ENCODE data around the gene ACTRT2. TPM values are rescaled to one million over a fixed set of nuclear protein-coding genes. Genes with fewer than 3 reads are reported as not detected.

ACTRT2 gene
- total and polyA plus RNA-seq, 2 experiments from 2014 or later, result not detected

DNA sequence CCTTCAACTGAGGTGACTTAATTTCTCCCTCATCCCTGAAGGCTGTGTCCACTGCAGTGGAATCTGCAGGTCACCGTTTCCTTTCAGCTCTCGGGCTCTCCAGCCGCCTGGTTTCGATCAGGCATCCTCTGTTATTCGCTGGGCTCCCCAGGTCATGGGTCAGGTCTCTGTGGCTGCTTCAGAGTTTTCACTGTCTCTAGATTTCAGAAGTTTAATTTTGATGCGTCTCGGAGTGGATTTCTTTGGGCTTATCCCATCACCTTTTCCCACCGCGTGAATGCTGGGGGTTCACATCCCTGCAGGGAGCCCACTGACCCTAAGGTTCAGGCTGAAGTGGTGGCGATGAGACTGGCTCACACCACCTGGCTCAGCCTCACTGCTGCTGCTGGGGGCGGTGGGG, 3.3 kb downstream of the ACTRT2 start:
- no peak overlapping the region for H3K4me3 ChIP-seq
- no peaks in the 10 kb centered on the region for H3K9me3 Mint-ChIP-seq
- TF ChIP-seq NANOG (IDR thresholded peaks at IDR 0.05; ENCODE audit: borderline replicate concordance), result no peak
- no peak for TF ChIP-seq ZNF114 (CRISPR knock-in tag; IDR thresholded peaks at IDR 0.05)
- TF ChIP-seq, protein P1, sequence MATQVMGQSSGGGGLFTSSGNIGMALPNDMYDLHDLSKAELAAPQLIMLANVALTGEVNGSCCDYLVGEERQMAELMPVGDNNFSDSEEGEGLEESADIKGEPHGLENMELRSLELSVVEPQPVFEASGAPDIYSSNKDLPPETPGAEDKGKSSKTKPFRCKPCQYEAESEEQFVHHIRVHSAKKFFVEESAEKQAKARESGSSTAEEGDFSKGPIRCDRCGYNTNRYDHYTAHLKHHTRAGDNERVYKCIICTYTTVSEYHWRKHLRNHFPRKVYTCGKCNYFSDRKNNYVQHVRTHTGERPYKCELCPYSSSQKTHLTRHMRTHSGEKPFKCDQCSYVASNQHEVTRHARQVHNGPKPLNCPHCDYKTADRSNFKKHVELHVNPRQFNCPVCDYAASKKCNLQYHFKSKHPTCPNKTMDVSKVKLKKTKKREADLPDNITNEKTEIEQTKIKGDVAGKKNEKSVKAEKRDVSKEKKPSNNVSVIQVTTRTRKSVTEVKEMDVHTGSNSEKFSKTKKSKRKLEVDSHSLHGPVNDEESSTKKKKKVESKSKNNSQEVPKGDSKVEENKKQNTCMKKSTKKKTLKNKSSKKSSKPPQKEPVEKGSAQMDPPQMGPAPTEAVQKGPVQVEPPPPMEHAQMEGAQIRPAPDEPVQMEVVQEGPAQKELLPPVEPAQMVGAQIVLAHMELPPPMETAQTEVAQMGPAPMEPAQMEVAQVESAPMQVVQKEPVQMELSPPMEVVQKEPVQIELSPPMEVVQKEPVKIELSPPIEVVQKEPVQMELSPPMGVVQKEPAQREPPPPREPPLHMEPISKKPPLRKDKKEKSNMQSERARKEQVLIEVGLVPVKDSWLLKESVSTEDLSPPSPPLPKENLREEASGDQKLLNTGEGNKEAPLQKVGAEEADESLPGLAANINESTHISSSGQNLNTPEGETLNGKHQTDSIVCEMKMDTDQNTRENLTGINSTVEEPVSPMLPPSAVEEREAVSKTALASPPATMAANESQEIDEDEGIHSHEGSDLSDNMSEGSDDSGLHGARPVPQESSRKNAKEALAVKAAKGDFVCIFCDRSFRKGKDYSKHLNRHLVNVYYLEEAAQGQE (IDR thresholded peaks at IDR 0.05; ENCODE audit: unreplicated experiment), result no peak
- TF ChIP-seq EZH2 (IDR thresholded peaks at IDR 0.05; ENCODE audit: low read depth, unreplicated experiment), result no peak
- no peak for TF ChIP-seq EZH2phosphoT487 (IDR thresholded peaks at IDR 0.05; ENCODE audit: unreplicated experiment)
- TF ChIP-seq JUNB (IDR thresholded peaks at IDR 0.05; ENCODE audit: unreplicated experiment), result no peak
- TF ChIP-seq ZNF331 (CRISPR knock-in tag; IDR thresholded peaks at IDR 0.05; ENCODE audit: low read depth), result no peak
- TF ChIP-seq, protein P2, sequence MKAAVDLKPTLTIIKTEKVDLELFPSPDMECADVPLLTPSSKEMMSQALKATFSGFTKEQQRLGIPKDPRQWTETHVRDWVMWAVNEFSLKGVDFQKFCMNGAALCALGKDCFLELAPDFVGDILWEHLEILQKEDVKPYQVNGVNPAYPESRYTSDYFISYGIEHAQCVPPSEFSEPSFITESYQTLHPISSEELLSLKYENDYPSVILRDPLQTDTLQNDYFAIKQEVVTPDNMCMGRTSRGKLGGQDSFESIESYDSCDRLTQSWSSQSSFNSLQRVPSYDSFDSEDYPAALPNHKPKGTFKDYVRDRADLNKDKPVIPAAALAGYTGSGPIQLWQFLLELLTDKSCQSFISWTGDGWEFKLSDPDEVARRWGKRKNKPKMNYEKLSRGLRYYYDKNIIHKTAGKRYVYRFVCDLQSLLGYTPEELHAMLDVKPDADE (IDR thresholded peaks at IDR 0.05), result no peak
- ATAC-seq, result no peak
- H4K20me1 ChIP-seq (replicated peaks; ENCODE audit: insufficient read depth), result no peaks in the 10 kb centered on the region
- no peak overlapping the region for H3K27ac Mint-ChIP-seq
- no peaks in the 10 kb centered on the region for H3K79me2 ChIP-seq (replicated peaks; ENCODE audit: insufficient read depth)
- no peaks in the 10 kb centered on the region for H3K27me3 ChIP-seq (ENCODE audit: insufficient read depth)
- no peak overlapping the region for H3K4me2 ChIP-seq
- H2AFZ ChIP-seq, result no peak overlapping the region
- peaks cover 12% of the 10 kb centered on the region for H3K27me3 Mint-ChIP-seq (ENCODE audit: insufficient read depth, low read depth, poor library complexity)
- H3K4me1 ChIP-seq (ENCODE audit: insufficient read depth), result no peaks in the 10 kb centered on the region; the same call in 1 of the 2 replicates
- no peak overlapping the region for H3K4me3 Mint-ChIP-seq
- no peaks in the 10 kb centered on the region for H3K36me3 ChIP-seq (ENCODE audit: insufficient read depth)
- no peaks in the 10 kb centered on the region for H3F3A ChIP-seq (replicated peaks; ENCODE audit: low read depth)
- no peak for DNase-seq (ENCODE audit: low spot score)
- no peak overlapping the region for H3K27ac ChIP-seq (ENCODE audit: low read depth)
- peaks cover 10% of the 10 kb centered on the region; the same call in 2 of the 3 replicates for H3K4me1 Mint-ChIP-seq
- no peaks in the 10 kb centered on the region for H3K9me2 ChIP-seq (ENCODE audit: insufficient read depth)
- no peaks in the 10 kb centered on the region for H3K36me3 Mint-ChIP-seq (ENCODE audit: low read depth)

DNA sequence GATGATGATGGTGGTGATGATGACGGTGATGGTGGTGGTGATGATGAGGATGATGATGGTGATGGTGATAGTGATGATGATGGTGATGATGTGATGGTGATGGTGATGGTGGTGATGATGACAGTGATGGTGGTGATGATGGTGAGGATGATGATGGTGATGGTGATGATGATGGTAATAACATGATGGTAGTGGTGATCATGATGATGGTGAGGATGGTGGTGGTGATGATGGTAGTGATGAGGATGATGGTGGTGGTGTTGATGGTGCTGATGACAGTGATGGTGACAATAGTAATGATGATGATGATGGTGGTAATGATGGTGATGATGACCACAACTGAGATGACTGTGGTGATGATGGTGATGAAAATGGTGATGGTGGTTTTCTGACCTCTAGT, 4.9 kb downstream of the ACTRT2 start:
- Mint-ChIP-seq H3K4me1 (peaks cover 5% of the 10 kb centered on the region; the same call in 2 of the 3 replicates), H3K36me3 (ENCODE audit: low read depth) (no peaks in the 10 kb centered on the region), H3K27me3 (ENCODE audit: insufficient read depth, low read depth, poor library complexity) (peaks cover 17% of the 10 kb centered on the region), H3K9me3 (no peaks in the 10 kb centered on the region), H3K4me3 (no peak overlapping the region), H3K27ac (no peak overlapping the region)
- H3K36me3 ChIP-seq (ENCODE audit: insufficient read depth), result no peaks in the 10 kb centered on the region
- no peaks in the 10 kb centered on the region for H4K20me1 ChIP-seq (replicated peaks; ENCODE audit: insufficient read depth)
- H3K4me2 ChIP-seq, result no peak overlapping the region
- H3K9me2 ChIP-seq (ENCODE audit: insufficient read depth), result no peaks in the 10 kb centered on the region
- H2AFZ ChIP-seq, result no peak overlapping the region
- no peaks in the 10 kb centered on the region for H3K27me3 ChIP-seq (ENCODE audit: insufficient read depth)
- no peak for ATAC-seq
- H3K4me1 ChIP-seq (ENCODE audit: insufficient read depth), result no peaks in the 10 kb centered on the region; the same call in 1 of the 2 replicates
- H3K4me3 ChIP-seq, result no peak overlapping the region
- no peak overlapping the region for H3K27ac ChIP-seq (ENCODE audit: low read depth)
- no peaks in the 10 kb centered on the region for H3F3A ChIP-seq (replicated peaks; ENCODE audit: low read depth)
- no peaks in the 10 kb centered on the region for H3K79me2 ChIP-seq (replicated peaks; ENCODE audit: insufficient read depth)
- no peak for DNase-seq (ENCODE audit: low spot score)
- TF ChIP-seq, protein P2 (IDR thresholded peaks at IDR 0.05), result no peak
- TF ChIP-seq JUNB (IDR thresholded peaks at IDR 0.05; ENCODE audit: unreplicated experiment), result no peak
- TF ChIP-seq, protein P3, sequence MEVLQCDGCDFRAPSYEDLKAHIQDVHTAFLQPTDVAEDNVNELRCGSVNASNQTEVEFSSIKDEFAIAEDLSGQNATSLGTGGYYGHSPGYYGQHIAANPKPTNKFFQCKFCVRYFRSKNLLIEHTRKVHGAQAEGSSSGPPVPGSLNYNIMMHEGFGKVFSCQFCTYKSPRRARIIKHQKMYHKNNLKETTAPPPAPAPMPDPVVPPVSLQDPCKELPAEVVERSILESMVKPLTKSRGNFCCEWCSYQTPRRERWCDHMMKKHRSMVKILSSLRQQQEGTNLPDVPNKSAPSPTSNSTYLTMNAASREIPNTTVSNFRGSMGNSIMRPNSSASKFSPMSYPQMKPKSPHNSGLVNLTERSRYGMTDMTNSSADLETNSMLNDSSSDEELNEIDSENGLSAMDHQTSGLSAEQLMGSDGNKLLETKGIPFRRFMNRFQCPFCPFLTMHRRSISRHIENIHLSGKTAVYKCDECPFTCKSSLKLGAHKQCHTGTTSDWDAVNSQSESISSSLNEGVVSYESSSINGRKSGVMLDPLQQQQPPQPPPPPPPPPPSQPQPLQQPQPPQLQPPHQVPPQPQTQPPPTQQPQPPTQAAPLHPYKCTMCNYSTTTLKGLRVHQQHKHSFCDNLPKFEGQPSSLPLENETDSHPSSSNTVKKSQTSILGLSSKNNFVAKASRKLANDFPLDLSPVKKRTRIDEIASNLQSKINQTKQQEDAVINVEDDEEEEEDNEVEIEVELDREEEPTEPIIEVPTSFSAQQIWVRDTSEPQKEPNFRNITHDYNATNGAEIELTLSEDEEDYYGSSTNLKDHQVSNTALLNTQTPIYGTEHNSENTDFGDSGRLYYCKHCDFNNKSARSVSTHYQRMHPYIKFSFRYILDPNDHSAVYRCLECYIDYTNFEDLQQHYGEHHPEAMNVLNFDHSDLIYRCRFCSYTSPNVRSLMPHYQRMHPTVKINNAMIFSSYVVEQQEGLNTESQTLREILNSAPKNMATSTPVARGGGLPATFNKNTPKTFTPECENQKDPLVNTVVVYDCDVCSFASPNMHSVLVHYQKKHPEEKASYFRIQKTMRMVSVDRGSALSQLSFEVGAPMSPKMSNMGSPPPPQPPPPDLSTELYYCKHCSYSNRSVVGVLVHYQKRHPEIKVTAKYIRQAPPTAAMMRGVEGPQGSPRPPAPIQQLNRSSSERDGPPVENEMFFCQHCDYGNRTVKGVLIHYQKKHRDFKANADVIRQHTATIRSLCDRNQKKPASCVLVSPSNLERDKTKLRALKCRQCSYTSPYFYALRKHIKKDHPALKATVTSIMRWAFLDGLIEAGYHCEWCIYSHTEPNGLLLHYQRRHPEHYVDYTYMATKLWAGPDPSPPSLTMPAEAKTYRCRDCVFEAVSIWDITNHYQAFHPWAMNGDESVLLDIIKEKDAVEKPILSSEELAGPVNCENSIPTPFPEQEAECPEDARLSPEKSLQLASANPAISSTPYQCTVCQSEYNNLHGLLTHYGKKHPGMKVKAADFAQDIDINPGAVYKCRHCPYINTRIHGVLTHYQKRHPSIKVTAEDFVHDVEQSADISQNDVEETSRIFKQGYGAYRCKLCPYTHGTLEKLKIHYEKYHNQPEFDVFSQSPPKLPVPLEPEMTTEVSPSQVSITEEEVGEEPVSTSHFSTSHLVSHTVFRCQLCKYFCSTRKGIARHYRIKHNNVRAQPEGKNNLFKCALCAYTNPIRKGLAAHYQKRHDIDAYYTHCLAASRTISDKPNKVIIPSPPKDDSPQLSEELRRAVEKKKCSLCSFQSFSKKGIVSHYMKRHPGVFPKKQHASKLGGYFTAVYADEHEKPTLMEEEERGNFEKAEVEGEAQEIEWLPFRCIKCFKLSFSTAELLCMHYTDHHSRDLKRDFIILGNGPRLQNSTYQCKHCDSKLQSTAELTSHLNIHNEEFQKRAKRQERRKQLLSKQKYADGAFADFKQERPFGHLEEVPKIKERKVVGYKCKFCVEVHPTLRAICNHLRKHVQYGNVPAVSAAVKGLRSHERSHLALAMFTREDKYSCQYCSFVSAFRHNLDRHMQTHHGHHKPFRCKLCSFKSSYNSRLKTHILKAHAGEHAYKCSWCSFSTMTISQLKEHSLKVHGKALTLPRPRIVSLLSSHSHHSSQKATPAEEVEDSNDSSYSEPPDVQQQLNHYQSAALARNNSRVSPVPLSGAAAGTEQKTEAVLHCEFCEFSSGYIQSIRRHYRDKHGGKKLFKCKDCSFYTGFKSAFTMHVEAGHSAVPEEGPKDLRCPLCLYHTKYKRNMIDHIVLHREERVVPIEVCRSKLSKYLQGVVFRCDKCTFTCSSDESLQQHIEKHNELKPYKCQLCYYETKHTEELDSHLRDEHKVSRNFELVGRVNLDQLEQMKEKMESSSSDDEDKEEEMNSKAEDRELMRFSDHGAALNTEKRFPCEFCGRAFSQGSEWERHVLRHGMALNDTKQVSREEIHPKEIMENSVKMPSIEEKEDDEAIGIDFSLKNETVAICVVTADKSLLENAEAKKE (CRISPR knock-in tag; IDR thresholded peaks at IDR 0.05), result no peak
- TF ChIP-seq EZH2phosphoT487 (IDR thresholded peaks at IDR 0.05; ENCODE audit: unreplicated experiment), result no peak
- TF ChIP-seq STAT1 (IDR thresholded peaks at IDR 0.05; ENCODE audit: unreplicated experiment), result no peak

Measured in GM23338 (cell line).